Mesenteric fat pad (tissue), 1 donor: Measurements from ENCODE around the gene RGS14. TPM values are rescaled to one million over a fixed set of nuclear protein-coding genes. Genes with fewer than 3 reads are reported as not detected.
"Not testable (repeated sequence)": the region's sequence is repeated elsewhere in the genome, so short reads cannot be mapped to it uniquely, and the experiment has no call there.

Source experiments
- DNase-seq: peaks from one replicate; pipeline ENCODE4 v3.0.0-alpha.2; 2020; ENCODE audit warnings: low spot score
- total RNA-seq: library from RNA; stranded (reverse); fragmentation: NEBNext Ultra II Directional; extraction: Animal tissue kit (Norgen Biotek cat#: 25700); gene quantifications from one replicate; pipeline ENCODE4 v1.2.1, GENCODE V29; 2021
- donor health status: DM: yes; HTN: yes; CAD: no.

RGS14 gene
- total RNA-seq, 1 donor from 2014 or later: 8.2 TPM

DNA sequence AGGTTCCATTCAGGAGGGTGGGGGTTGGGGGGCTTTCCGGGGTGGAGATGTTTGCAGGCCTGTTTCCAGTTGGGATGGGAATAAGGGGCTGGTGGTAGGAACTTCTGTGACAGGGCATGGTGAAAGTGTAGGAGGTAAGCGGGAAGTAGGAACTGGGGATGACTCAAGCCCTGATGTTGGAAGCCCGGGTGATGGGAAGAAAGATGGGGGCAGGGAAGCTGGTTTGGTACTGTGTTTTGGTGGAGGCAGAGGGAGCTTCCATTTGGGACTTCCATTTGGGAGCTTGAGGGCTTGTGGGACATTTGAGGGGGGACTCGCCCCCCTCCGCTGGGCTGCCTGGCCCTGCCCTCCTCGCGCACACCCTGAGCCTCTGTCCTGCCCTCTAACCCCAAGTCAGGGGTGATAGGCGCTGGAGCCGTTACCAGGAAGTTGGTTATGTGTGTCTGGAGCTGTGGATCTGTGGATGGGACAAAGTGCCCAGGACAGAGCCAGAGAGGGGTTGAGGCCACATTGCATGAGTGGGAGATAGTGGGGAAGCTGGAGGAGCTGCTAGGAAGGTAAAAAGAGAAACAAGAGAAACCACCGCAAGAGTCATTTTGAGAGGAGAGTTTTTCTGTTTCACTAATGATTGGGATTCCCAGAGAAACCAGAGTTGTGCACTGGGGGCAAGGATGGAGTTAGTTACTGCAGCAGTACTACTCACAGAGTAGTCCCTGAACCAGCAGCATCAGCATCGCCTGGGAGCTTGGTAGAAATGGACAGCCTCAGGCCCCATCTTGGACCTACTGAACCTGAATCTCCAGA lies 6.6 kb downstream of the RGS14 start:
- DNase-seq: no peak

DNA sequence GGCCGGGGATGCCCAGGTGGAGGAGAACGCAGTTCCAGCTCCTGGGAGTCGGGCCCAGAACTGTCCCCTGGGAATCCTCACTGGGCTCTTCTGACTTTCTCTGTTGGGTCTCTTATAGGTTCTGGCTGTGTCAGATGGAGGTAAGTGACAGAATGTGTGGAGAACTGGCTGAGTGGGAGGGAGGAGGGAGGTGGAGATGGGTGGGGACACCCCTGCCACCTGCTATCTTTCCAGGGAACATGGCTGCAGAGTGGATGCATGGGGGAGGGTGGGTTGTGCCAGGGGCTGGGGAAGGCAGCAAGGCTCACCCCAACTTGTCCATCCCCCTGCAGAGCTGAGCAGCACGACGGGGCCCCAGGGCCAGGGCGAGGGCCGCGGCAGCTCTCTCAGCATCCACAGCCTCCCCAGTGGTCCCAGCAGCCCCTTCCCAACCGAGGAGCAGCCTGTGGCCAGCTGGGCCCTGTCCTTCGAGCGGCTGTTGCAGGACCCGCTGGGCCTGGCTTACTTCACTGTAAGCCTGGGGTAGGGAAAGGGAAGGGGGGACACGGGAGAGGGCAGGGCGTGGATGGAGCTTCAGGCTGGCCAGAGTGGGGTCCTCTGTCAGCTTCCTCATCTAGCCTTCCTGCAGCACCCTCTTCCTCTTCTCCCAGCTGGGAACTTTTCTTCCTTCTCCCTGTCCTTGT lies 8.3 kb downstream of the RGS14 start:
- no peak for DNase-seq

DNA sequence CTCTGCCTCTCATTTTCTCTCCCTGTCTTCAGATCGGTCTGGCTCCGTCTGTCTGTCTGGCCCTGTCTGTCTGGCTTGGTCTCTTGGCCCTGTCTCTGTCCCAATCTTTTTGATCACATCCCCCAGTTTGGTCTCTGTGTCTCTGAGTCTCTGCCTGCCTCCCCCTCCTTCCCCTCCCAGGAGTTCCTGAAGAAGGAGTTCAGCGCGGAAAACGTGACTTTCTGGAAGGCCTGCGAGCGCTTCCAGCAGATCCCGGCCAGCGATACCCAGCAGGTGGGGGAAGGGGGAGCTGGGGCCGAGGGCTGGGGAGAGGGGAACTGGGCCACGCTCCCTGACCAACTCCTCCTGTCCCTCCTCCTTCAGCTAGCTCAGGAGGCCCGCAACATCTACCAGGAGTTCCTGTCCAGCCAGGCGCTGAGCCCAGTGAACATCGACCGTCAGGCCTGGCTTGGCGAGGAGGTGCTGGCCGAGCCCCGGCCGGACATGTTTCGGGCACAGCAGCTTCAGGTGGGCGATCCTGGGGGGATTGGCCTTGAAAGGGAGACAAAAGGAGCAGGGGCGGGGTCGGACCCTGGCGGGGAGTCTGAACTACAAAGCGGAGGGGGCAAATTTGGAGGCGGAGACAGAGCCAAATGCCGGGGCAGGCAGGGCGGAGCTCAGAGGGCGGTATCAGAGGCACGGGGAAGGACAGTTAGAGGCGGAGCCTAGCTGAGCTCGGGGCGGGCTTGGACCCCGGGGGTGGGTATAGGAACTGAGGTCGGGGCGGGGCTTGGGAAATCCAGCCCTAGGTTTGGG lies 9.0 kb downstream of the RGS14 start:
- DNase-seq: peak; percentile 95

DNA sequence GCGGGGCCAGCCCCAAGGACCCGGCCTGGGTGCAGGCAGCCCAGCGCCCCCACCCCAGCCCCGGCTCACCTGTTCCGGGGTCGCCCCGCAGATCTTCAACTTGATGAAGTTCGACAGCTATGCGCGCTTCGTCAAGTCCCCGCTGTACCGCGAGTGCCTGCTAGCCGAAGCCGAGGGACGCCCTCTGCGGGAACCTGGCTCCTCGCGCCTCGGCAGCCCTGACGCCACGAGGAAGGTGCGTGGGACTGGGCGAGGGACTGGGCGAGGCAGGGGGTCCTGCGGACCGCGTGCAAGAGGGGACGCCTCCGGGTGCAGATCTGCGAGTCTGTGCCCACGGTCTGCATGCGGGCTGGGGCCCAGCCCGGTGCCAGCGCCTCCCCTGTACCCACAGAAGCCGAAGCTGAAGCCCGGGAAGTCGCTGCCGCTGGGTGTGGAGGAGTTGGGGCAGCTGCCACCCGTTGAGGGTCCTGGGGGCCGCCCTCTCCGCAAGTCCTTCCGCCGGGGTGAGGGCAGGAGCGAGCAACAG lies 9.7 kb downstream of the RGS14 start:
- DNase-seq: no peak

DNA sequence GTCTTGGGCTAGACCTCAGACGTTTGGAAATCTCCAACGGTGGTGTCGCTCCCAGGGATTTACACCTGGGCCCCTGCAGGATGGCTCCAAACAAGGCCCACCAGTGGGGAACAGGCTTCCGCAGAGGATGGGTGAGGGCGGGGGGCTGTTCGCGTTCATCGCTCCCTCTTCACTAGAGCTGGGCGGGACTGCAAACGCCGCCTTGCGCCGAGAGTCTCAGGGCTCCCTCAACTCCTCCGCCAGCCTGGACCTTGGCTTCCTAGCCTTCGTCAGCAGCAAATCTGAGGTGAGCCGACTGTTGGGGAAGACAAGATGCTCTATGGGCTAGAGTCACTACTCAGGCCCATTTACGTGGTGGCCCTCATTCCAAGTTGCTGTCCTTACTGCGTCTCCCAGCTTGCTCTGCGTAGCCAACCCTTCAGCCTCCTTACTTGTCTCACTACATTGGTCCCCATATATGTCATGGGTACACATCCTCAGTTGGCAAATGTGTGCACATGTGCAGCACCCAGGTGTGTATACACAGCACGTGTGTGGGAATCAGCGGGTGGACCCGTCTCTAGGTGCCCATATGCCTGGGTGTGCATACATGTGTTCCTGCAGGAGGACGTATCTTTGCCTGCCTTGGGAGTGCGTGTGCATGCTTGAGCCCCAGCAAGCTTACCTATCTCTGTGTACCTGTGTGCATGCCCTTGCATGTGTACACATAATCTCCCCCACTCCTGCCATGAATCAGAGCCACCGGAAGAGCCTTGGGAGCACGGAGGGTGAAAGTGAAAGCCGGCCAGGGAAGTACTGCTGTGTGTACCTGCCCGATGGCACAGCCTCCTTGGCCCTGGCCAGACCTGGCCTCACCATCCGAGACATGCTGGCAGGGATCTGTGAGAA lies 10.5 kb downstream of the RGS14 start:
- DNase-seq: no peak

DNA sequence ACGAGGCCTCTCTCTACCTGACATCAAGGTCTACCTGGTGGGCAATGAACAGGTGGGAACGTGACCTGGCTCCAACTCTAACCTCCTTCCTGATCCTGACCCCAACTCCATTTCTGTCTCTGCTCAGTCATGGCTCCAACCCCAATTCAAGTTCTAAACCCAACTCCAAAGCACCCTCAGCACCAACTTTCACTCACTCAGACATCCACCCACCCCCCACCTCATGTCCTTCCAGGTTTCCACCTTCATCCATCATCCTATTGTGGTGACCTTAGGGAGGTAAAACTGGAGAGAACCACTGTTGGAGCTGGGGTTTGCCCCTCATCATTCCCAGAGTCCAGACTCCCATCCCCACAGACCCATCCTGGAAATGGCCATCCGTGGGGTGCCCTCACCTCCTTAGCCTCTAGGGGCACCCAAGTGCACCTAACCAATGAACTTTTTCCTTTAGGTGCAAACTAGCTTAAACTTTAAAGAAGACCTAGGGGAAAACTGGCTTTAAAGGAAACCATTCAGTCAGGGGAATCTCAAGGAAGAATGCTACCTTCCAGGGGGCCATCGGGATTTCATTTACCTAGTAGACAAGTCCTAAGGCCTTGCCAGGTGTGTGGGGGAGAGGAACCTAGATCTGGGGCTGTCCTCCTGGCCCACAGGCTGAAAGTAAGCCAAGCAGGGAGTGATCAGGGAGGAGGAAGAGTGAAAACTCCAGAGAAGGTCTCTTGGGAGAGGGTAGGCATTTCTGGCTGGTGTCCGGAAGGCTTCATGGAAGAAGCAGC lies 11.3 kb downstream of the RGS14 start:
- DNase-seq: no peak

DNA sequence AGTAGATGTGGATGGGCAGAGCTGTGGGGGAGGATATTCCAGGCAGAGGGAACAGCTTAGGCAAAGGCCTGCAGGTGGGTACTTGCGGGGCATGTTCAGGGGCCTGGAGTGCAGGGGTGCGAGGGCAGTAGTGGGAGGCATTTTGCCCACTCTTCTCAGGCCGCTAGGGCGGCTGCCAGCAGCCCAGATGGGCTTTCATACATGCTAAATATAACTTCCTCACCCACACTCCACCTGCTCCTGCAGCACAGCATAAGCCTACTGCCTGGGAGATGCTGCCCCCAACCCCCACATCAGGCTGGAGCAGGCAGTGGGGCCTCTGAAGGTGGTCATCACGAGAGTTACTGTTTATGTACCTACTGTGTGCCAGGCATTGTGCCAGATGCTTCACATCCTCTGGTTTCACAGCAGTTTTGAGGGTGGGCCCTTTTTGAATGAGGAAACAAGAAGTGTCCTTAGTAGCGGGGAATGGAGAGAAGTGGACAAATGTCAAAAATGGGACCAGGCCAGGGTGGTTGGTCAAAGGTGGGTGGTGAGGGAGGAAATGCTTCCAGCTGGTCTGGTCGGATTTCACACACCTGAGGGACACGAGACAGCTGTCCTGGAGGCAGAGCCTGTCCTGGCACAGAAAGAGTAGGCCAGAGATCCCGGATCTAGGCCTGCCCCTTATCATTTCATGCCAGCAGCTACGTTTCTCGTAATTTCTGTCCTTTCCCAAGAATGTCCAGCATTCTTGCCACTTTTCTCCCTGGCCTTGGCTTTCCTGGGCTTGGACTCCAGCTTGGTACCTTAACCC lies 12.1 kb downstream of the RGS14 start:
- DNase-seq: no peak

DNA sequence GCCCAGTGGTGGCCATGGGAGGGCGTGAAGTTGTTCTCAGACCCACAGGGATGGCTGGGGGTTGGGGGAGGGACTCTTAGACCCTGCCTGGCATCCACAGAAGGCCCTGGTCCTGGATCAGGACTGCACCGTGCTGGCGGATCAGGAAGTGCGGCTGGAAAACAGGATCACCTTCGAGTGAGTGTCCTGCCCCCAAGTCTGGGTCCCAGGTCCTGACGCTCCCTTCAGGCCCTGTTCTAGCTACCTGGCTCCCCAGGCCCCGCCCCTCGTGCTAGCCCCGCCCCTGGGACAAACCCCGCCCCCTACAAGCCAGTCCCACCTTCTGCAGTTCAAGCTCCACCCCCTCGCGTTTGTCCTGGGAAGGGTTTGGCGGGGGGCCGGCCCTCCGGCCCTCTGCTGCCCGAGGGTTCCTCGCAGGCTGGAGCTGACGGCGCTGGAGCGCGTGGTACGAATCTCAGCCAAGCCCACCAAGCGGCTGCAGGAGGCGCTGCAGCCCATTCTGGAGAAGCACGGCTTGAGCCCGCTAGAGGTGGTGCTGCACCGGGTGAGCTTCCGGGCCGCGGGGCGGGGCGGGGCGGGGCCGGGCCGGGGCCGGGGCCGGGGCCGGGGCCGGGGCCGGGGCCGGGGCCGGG lies 12.9 kb downstream of the RGS14 start:
- DNase-seq: peak; percentile 91

DNA sequence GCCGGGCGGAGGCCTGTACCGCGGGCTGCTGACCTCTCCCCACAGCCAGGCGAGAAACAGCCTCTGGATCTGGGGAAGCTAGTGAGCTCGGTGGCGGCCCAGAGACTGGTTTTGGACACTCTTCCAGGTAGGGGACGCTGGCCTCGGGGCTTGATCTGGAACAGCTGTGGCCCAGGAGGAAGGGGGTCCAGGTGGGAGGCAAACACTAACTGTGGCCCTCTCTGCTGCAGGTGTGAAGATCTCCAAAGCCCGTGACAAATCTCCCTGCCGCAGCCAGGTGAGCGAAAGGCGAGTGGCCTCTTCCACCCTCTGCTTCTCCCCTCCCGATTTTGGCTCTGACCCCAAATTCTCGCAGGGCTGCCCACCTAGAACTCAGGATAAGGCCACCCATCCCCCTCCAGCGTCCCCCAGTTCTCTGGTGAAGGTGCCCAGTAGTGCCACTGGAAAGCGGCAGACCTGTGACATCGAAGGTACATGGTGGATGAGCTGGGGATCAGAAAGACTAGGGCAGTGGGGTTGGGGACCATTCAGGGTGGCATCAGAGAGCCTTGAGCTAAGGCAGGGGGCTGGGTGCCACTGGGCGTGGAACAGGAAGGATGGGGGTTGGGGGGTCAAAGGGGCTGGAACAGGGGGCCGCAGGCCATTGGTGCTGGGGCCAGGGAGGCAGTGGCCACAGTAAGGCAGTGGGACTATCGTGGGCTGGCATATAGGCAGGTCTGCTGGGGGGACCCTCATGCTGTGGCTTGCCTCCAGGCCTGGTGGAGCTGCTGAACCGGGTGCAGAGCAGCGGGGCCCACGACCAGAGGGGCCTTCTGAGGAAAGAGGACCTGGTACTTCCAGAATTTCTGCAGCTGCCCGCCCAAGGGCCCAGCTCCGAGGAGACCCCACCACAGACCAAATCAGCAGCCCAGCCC lies 13.7 kb downstream of the RGS14 start:
- no peak for DNase-seq

DNA sequence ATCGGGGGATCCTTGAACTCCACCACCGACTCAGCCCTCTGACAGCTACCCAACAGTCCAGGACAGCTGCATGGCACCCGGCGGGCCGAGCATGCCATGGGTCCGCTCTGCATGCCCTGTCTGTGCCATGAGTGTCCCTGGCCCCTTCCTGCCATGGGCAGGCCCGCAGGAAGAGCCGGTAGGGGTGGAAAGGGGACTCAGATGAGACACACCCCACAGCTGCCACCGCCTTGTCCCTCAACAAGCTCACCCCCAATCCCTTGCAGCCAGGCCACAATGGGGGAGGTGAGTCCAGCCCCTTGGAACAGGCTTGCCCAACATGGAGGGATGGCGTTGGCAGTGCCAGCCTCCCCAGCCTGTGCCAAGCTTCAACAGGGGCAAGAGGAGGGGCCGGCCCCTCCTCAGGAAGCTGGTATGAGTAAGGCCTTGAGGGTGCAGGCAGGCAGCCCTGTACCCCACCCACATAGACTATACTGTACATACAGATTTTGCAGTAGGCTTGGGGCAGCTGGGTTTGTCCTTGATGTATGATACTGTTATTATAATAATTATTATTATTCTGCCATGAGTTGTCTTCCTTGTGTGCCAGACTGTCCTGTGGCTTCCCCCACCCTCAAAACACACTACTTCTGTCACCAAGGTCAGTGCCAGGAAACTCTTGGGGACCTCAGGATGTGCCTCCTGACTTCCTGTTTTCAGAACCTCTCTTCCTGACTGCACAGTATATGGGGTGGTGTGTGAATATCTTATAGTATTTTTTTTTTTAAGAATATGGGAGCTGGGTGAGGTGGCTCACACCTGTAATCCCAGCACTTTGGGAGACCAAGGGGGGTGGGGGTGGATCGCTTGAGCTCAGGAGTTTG lies 14.5 kb downstream of the RGS14 start:
- no peak for DNase-seq

DNA sequence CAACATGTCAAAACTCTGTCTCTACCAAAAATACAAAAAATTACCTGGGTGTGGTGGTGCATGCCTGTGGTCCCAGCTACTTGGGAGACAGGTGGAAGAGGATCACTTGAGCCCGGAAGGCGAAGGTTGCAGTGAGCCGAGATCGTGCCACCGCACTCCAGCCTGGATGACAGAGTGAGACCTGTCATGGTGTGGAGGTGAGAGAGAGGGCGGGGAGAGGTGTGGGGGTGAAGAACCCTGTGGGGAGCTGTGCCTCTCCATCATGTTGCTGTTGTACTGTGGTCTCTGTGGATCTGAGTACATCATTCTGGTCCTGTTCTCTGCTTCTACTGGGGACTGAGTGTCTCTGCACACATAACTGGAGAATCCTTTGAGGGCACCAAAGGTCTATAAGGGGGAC lies 15.2 kb downstream of the RGS14 start:
- no peak for DNase-seq

DNA sequence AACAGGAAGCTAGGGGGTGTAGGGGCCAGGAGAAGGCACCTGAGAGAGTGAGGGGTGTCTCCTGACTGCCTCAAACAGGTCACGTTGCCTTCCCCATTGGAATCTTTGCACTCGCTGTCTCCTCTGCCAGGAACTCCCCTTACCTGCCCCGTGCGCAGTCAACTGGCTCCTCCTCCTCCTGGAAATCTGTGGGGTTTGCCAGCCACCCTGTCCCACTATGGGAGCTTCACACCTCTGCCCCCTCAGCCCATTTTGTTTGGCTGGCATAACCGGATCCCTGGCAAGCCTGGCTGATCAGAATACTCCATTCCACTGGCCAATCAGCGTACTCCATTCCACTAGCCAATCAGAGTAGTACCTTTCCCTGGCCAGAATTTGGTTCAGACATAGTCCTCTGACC lies 16.1 kb downstream of the RGS14 start:
- DNase-seq: no peak

DNA sequence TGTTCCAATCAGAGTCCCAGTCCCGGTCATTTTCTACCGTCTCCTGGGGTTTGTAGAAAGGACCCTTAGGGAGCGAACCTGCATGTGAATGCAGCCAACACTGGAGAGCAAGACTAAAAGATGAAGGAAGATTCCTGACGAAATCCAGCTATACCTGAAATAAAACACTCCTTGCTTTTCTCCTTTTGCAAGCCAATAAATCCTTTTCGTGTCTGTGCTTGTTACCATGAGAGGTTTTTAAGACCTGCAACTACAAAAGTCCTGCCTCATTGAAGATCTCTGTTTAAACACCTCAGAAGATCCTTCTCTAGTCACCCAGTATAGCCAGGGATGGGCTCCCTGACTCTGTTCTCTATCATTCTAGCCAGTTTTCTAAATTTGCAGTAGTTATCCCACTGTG lies 16.5 kb downstream of the RGS14 start:
- no peak for DNase-seq

DNA sequence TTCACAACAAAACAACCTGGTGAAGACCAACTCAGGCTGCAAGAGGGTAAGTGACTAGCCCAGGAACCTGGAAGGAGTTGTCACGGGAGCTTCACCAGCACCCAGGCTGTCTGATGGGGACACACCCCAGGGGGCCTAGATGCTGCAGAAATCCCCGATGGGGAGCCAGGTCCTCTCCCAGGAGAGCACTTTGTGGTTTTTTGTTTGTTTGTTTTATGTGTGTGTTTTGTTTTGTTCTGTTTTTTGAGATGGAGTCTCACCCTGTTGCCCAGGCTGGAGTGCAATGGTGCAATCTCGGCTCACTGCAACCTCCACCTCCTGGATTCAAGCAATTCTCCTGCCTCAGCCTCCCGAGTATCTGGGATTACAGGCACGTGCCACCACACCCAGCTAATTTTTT lies 17.8 kb downstream of the RGS14 start:
- not testable (repeated sequence) for DNase-seq

DNA sequence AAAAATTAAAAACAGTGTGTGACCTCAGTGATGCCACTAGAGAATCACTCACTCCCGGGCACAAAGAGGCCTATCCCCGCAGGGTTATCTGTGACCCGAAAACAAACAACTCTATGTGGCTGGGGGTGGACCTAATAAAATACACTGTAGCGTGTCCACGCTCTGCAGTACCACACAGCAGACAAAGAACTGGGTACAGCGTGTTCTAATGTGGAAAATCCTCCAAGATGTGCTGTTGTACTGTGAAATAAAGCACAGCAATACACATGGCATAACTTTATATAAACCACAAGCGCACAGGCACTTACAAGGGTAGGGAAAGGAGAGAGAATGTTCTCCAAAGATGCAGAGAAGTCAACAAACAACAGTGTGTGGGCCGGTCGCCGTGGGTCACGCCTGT lies 18.4 kb downstream of the RGS14 start:
- no peak for DNase-seq
